GM21576 (cell line): ENCODE results near the gene C2orf80.
"Not testable (repeated sequence)": the region's sequence is repeated elsewhere in the genome, so short reads cannot be mapped to it uniquely, and the experiment has no call there.

Source experiments
- ATAC-seq: cut with Tn5 transposase; IDR thresholded peaks from one replicate; pipeline ENCODE4 v1.9.1; 2021; ENCODE audit warnings: mild to moderate bottlenecking, moderate library complexity; ENCODE audit not compliant: unreplicated experiment

The C2orf80 gene

GRCh38 chr2:208189810-208190503 is at the start of gene C2orf80:
C2orf80 (minus strand) TSS chr2:208190030; CDS start chr2:208186986, 3,044 bp downstream.
- no peak for ATAC-seq

- ATAC-seq: no peak
These were observed 46.0 kb upstream of the C2orf80 start for GRCh38 chr2:208235860-208236259.

- ATAC-seq: no peak
These were observed 45.0 kb upstream of the C2orf80 start for GRCh38 chr2:208234786-208235185.

- ATAC-seq: no peak
These were observed 38.6 kb upstream of the C2orf80 start for GRCh38 chr2:208228476-208228875.

- no peak for ATAC-seq
These were observed 37.9 kb upstream of the C2orf80 start for GRCh38 chr2:208227581-208228232.

- ATAC-seq: no peak
These were observed 35.0 kb upstream of the C2orf80 start for GRCh38 chr2:208224802-208225201.

GRCh38 chr2:208222351-208222750 is 32.5 kb upstream of the C2orf80 start:
- no peak for ATAC-seq

GRCh38 chr2:208221873-208222272 is 32.0 kb upstream of the C2orf80 start:
- ATAC-seq: not testable (repeated sequence)

GRCh38 chr2:208210688-208211451 is 21.0 kb upstream of the C2orf80 start:
- ATAC-seq: no peak

- ATAC-seq: no peak
These were observed 18.7 kb upstream of the C2orf80 start for GRCh38 chr2:208208335-208209085.

- no peak for ATAC-seq
These were observed 17.9 kb upstream of the C2orf80 start for GRCh38 chr2:208207769-208208168.

- no peak for ATAC-seq
These were observed 14.3 kb upstream of the C2orf80 start for GRCh38 chr2:208204166-208204565.

GRCh38 chr2:208195531-208195930 is 5.7 kb upstream of the C2orf80 start:
- no peak for ATAC-seq

GRCh38 chr2:208192611-208193236 is 2.9 kb upstream of the C2orf80 start:
- no peak for ATAC-seq

- ATAC-seq: no peak
These were observed 591 bp downstream of the C2orf80 start for GRCh38 chr2:208189069-208189809.

- no peak for ATAC-seq
These were observed 2.9 kb downstream of the C2orf80 start for GRCh38 chr2:208186893-208187292.

- no peak for ATAC-seq
These were observed 3.4 kb downstream of the C2orf80 start for GRCh38 chr2:208186465-208186864.

- ATAC-seq: no peak
These were observed 5.7 kb downstream of the C2orf80 start for GRCh38 chr2:208183972-208184705.

- ATAC-seq: no peak
These were observed 6.3 kb downstream of the C2orf80 start for GRCh38 chr2:208183526-208183925.
